ENCODE results near the gene CYP24A1. TPM values are rescaled to one million over a fixed set of nuclear protein-coding genes. Genes with fewer than 3 reads are reported as not detected.

The CYP24A1 gene
- total and polyA plus RNA-seq, 2 of the 13 experiments (the other 11 are each of a cell fraction or from before 2014, with no cell fraction given), result 9.4 to 32.7 TPM

DNA sequence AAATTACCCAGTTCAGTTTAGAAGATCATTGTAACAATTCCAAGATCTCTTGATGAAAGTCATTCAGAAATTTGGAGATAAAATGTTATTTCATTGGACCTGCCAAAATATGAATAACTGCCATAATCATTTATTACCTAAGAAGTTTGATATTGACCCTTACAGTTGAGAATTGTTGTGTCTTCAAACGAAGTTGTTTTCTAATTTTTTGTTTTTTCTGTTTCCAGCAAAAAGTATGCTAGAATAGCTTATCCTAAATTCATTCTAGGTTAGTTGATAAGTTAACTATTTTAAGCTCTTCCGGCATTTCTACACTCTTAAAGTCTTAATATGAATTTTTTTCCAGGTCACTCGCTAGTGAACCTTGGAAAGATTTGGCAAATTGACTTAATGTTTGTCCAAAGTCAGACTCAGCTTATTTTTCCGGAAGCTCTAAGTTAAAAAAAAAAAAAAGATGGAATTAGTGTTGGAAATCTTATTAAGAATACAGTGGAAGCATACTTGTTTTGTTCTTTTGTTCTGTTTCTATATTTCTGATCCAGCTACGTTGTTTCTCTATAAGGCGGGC lies 28.9 kb downstream of the CYP24A1 start (continued):
- TF ChIP-seq RAD21 (CRISPR knock-in tag; IDR thresholded peaks at IDR 0.05), result no peak

DNA sequence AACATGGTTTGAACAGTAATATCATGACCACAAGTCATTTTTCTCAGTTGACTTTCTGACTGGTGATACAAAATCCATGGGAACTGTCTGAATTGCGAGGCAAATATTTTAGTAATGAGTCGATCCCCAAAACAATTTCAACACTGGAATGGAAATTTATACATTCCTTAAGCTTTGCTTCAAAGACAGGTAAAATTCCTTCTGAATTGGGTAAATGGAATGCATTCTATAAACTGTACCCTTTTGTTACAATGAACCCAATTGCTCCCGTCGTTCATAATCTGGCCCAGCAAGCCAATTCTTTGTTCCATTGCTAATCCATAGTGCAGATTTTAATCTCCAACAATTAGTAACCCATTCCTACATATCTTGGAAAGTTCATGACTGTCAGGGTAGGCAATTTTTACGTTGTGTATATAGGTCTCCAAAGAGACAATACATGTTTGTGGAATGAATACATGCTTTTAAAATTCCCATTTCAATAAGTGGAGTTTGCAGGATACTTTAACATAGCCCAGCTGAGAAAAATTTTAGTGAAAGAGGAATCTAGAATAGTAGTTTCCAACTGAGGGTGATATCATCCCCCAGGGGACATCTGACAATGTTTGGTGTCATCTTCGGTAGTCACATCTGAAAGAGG lies 32.7 kb downstream of the CYP24A1 start:
- intact Hi-C loops (cut with micrococcal nuclease; ENCODE audit: unreplicated experiment) (loop anchor here (1.0 to 2.0 kb wide), 2 partner anchors 37 to 54 kb away; no protein-coding TSS in a partner anchor), in situ Hi-C loops (cut with HindIII; ENCODE audit: extremely low pct_ligation_motif_present, low pct_unique_long_range_greater_than_20kb) (no loop called here)
- WGBS (ENCODE audit: low lambda C conversion rate), result 55% methylated on average over 6 of the region's 6 CpGs
- no peak overlapping the region for H2AFZ ChIP-seq (ENCODE audit: low read length)
- BruUV-seq (replicated peaks), result no TSS peak
- no peaks in the 10 kb centered on the region for H3K27me3 ChIP-seq (ENCODE audit: control insufficient read depth in 1 of 2, insufficient read depth in 2 of 2, low read length in 2 of 2)
- no peak overlapping the region for H3K4me3 ChIP-seq (replicated peaks in 1 of 3; ENCODE audit: insufficient read depth in 1 of 3, low read depth in 2 of 3, low read length in 3 of 3)
- peaks cover 8% of the 10 kb centered on the region; the same call in 1 of the 2 replicates for H3K9me3 ChIP-seq (ENCODE audit: low read length)
- peak overlapping the region; percentile 55 for H3K27ac ChIP-seq (ENCODE audit: extremely low read length, insufficient read depth, low read length)
- H3K4me2 ChIP-seq (ENCODE audit: low read depth, low read length), result no peak overlapping the region
- peak; percentile 81 for ATAC-seq
- ChIA-PET CTCF (ENCODE audit: low intra/inter-chr PET ratio, low total read pairs) (interaction anchor here (0.7 kb wide), 1 partner anchor 53 kb away, joined by 3 read pairs; no protein-coding TSS in a partner anchor), POLR2A (interaction anchor here (1.0 to 4.2 kb wide), 4 partner anchors 8 to 37 kb away, joined by 3 to 20 read pairs (median 8); no protein-coding TSS in a partner anchor)
- peaks cover 45% of the 10 kb centered on the region for H3K4me1 ChIP-seq (ENCODE audit: insufficient read depth, low read length)
- H4K20me1 ChIP-seq (ENCODE audit: insufficient read depth, low read length), result no peaks in the 10 kb centered on the region
- no peak for FAIRE-seq
- H3K9ac ChIP-seq (ENCODE audit: insufficient read depth, low read depth, low read length), result peak overlapping the region; percentile 25; the same call in 1 of the 2 replicates
- no peaks in the 10 kb centered on the region for H3K36me3 ChIP-seq (replicated peaks in 1 of 2; ENCODE audit: control insufficient read depth in 1 of 2, insufficient read depth in 2 of 2, low read length in 2 of 2)
- DNase-seq (ENCODE audit: low spot score), result peak; percentile 96
- H3K79me2 ChIP-seq (ENCODE audit: insufficient read depth, low read length), result no peaks in the 10 kb centered on the region
- TF ChIP-seq ETV5 (CRISPR knock-in tag; IDR thresholded peaks at IDR 0.05; ENCODE audit: borderline replicate concordance), result no peak
- TF ChIP-seq SOX5 (CRISPR knock-in tag; IDR thresholded peaks at IDR 0.05; ENCODE audit: borderline replicate concordance), result peak; percentile 74; the same call in 1 of the 2 replicates
- no peak for TF ChIP-seq ZNF496 (CRISPR knock-in tag; IDR thresholded peaks at IDR 0.05; ENCODE audit: insufficient replicate concordance)
- TF ChIP-seq, protein P1, sequence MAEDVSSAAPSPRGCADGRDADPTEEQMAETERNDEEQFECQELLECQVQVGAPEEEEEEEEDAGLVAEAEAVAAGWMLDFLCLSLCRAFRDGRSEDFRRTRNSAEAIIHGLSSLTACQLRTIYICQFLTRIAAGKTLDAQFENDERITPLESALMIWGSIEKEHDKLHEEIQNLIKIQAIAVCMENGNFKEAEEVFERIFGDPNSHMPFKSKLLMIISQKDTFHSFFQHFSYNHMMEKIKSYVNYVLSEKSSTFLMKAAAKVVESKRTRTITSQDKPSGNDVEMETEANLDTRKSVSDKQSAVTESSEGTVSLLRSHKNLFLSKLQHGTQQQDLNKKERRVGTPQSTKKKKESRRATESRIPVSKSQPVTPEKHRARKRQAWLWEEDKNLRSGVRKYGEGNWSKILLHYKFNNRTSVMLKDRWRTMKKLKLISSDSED (CRISPR knock-in tag; IDR thresholded peaks at IDR 0.05), result no peak
- TF ChIP-seq SOX13 (IDR thresholded peaks at IDR 0.05), result 0 out of 2 replicates have a peak, but pooled peaks have one; percentile 25
- peak in 1 of 2 experiments; percentile 83; a peak in 2 of 4 replicates for TF ChIP-seq SOX13 (CRISPR knock-in tag; conservative IDR thresholded peaks at IDR 0.05 in 1 of 2, IDR thresholded peaks at IDR 0.05 in 1 of 2)
- TF ChIP-seq TAF1 (CRISPR knock-in tag; IDR thresholded peaks at IDR 0.05), result no peak
- TF ChIP-seq RXRB (CRISPR knock-in tag; IDR thresholded peaks at IDR 0.05; ENCODE audit: borderline replicate concordance), result 0 out of 2 replicates have a peak, but pooled peaks have one; percentile 9
- TF ChIP-seq ISL2 (CRISPR knock-in tag; IDR thresholded peaks at IDR 0.05), result peak; percentile 42; the same call in 1 of the 2 replicates
- TF ChIP-seq KDM1A (CRISPR knock-in tag; IDR thresholded peaks at IDR 0.05), result no peak
- peak; percentile 65 for TF ChIP-seq TEAD3 (CRISPR knock-in tag; optimal IDR thresholded peaks at IDR 0.05; ENCODE audit: borderline replicate concordance)
- no peak for TF ChIP-seq ZNF550 (CRISPR knock-in tag; IDR thresholded peaks at IDR 0.05; ENCODE audit: borderline replicate concordance)
- TF ChIP-seq EHMT2 (IDR thresholded peaks at IDR 0.05; ENCODE audit: borderline replicate concordance, low read depth, low read length), result peak; percentile 80; the same call in 1 of the 2 replicates
- TF ChIP-seq, protein P2, sequence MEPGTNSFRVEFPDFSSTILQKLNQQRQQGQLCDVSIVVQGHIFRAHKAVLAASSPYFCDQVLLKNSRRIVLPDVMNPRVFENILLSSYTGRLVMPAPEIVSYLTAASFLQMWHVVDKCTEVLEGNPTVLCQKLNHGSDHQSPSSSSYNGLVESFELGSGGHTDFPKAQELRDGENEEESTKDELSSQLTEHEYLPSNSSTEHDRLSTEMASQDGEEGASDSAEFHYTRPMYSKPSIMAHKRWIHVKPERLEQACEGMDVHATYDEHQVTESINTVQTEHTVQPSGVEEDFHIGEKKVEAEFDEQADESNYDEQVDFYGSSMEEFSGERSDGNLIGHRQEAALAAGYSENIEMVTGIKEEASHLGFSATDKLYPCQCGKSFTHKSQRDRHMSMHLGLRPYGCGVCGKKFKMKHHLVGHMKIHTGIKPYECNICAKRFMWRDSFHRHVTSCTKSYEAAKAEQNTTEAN (CRISPR knock-in tag; conservative IDR thresholded peaks at IDR 0.05), result no peak
- TF ChIP-seq STAG1 (CRISPR knock-in tag; IDR thresholded peaks at IDR 0.05), result no peak
